Tibial nerve (tissue), 3 donors: ENCODE data around the gene NR1D1.

ENCODE experiments used
- POLR2A ChIP-seq, 2 donors: fragments of 450-650 bp; IDR thresholded peaks; one replicate each; pipeline ENCODE4 v1.6.1; 2017; ENCODE audit warnings: antibody characterized with exemption in 2 of 2, mild to moderate bottlenecking in 2 of 2, moderate library complexity in 2 of 2
- TF ChIP-seq, protein P1 (sequence below), 5 experiments: fragments of 200-600 bp in 3 of 5; fragments of 450-650 bp in 2 of 5; sonication (generic) in 3 of 5; IDR thresholded peaks; one replicate each; pipeline ENCODE4 v1.5.1; 2016 to 2019; ENCODE audit warnings: antibody characterized with exemption in 5 of 5, mild to moderate bottlenecking in 3 of 5, moderate library complexity in 2 of 5

DNA sequence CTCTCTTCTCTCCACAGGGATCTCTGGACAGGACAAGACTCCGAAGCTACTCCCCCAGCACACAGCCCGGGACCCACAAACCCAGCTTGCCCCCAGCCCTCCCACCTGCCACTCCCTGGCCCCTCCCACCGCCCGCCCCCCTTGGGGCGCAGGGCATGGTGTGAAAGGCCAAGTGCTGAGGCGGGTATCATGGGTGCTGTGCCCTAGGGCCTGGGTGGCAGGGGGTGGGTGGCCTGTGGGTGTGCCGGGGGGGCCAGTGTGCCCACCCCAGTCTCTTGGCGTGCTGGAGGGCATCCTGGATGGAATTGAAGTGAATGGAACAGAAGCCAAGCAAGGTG, 26.2 kb downstream of the NR1D1 start:
- TF ChIP-seq, protein P1, sequence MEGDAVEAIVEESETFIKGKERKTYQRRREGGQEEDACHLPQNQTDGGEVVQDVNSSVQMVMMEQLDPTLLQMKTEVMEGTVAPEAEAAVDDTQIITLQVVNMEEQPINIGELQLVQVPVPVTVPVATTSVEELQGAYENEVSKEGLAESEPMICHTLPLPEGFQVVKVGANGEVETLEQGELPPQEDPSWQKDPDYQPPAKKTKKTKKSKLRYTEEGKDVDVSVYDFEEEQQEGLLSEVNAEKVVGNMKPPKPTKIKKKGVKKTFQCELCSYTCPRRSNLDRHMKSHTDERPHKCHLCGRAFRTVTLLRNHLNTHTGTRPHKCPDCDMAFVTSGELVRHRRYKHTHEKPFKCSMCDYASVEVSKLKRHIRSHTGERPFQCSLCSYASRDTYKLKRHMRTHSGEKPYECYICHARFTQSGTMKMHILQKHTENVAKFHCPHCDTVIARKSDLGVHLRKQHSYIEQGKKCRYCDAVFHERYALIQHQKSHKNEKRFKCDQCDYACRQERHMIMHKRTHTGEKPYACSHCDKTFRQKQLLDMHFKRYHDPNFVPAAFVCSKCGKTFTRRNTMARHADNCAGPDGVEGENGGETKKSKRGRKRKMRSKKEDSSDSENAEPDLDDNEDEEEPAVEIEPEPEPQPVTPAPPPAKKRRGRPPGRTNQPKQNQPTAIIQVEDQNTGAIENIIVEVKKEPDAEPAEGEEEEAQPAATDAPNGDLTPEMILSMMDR (IDR thresholded peaks at IDR 0.05): no peak
- no peak for TF ChIP-seq POLR2A (IDR thresholded peaks at IDR 0.05)
